Mesenteric fat pad (tissue), 1 donor: ENCODE results near the gene MTMR11. TPM values are rescaled to one million over a fixed set of nuclear protein-coding genes. Genes with fewer than 3 reads are reported as not detected.

ENCODE experiments used
- DNase-seq: peaks from one replicate; pipeline ENCODE4 v3.0.0-alpha.2; 2020; ENCODE audit warnings: low spot score
- total RNA-seq: library from RNA; stranded (reverse); fragmentation: NEBNext Ultra II Directional; extraction: Animal tissue kit (Norgen Biotek cat#: 25700); gene quantifications from one replicate; pipeline ENCODE4 v1.2.1, GENCODE V29; 2021
- donor health status: DM: yes; HTN: yes; CAD: no.

MTMR11 gene
- total RNA-seq, 1 donor from 2014 or later: 2.2 TPM

- no peak for DNase-seq
Observed at GRCh38 chr1:149937759-149938158, 1.1 kb upstream of the MTMR11 start.

GRCh38 chr1:149936992-149937705 lies 470 bp upstream of the MTMR11 start:
- DNase-seq: no peak

- no peak for DNase-seq
Observed at GRCh38 chr1:149934356-149934755, 2.3 kb downstream of the MTMR11 start.

- no peak for DNase-seq
Observed at GRCh38 chr1:149933208-149933607, 3.5 kb downstream of the MTMR11 start.

- no peak for DNase-seq
Observed at GRCh38 chr1:149932474-149932873, 4.2 kb downstream of the MTMR11 start.

- DNase-seq: no peak
Observed at GRCh38 chr1:149931212-149931790, 5.4 kb downstream of the MTMR11 start.

- no peak for DNase-seq
Observed at GRCh38 chr1:149929856-149930255, 6.8 kb downstream of the MTMR11 start.

- DNase-seq: no peak
Observed at GRCh38 chr1:149928401-149928724, 8.3 kb downstream of the MTMR11 start.

- DNase-seq: peak; percentile 98
Observed at GRCh38 chr1:149927563-149928400, 8.9 kb downstream of the MTMR11 start, which contains the start of gene SF3B4. Gene SF3B4 (minus strand): TSS chr1:149927803. CDS start chr1:149927759, 44 bp downstream.

GRCh38 chr1:149927056-149927562 lies 9.6 kb downstream of the MTMR11 start:
- peak; percentile 71 for DNase-seq

GRCh38 chr1:149926296-149926695 lies 10.4 kb downstream of the MTMR11 start:
- peak; percentile 62 for DNase-seq

GRCh38 chr1:149925751-149926150 lies 10.9 kb downstream of the MTMR11 start:
- peak; percentile 71 for DNase-seq

- DNase-seq: no peak
Observed at GRCh38 chr1:149925345-149925744, 11.3 kb downstream of the MTMR11 start.

GRCh38 chr1:149923626-149924025 lies 13.1 kb downstream of the MTMR11 start:
- no peak for DNase-seq

GRCh38 chr1:149917571-149918144 lies 19.0 kb downstream of the MTMR11 start, which contains the start of gene SV2A:
Gene SV2A (minus strand): TSS chr1:149917844. CDS start chr1:149913840, 4,004 bp downstream.
- DNase-seq: no peak

GRCh38 chr1:149916898-149917252 lies 19.8 kb downstream of the MTMR11 start:
- no peak for DNase-seq

- DNase-seq: no peak
Observed at GRCh38 chr1:149916193-149916897, 20.3 kb downstream of the MTMR11 start.

GRCh38 chr1:149915429-149916192 lies 21.1 kb downstream of the MTMR11 start:
- no peak for DNase-seq

- no peak for DNase-seq
Observed at GRCh38 chr1:149914545-149914944, 22.1 kb downstream of the MTMR11 start.

GRCh38 chr1:149906570-149907075 lies 30.1 kb downstream of the MTMR11 start:
- DNase-seq: no peak
